8988T (cell line): ENCODE results near the gene CEACAM4.

Experiments used
- DNase-seq: peaks from one replicate; pipeline ENCODE4 v3.0.0; 2011

The CEACAM4 gene

DNA sequence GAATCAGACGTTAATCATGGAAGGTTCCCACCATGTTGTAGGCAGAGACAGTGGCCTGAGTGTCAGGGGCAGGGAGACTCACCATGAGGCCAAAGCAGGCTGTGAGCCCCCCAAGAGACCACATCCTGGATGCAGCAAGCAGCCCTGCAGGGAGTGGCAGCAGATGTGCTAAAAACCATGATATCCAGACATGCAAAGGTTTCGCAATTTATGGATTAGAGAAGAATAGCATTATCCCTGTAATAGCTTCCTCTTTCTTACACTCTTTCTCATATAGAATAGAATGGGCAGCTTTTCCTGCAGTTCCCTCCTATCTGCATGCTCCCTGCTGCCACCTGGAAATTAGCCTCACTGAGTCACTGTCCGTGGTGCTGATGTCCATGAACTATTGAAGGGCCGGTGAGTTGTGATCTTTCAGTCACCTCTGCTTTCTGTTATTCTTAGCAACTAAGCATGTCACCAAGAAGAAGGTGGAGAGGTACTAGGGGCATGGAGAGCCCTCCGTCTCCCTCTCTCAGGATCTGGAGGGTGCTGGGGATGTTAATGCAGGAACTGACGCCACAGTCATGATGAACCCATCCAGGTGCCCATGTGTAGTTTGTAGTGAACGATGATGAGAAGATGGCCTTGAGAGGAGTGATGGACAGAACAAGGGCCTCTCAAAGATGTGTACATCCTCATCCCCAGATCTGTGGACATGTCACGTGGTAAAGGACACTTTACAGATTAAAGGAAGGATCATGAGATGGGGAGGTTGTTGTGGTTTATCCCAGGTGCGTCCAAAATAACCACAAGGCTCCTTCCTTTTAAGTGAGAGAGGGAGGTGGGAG is 9.9 kb downstream of the CEACAM4 start:
- no peak for DNase-seq

GRCh38 chr19:41615207-41615606 is 11.7 kb downstream of the CEACAM4 start:
- DNase-seq: no peak

DNA sequence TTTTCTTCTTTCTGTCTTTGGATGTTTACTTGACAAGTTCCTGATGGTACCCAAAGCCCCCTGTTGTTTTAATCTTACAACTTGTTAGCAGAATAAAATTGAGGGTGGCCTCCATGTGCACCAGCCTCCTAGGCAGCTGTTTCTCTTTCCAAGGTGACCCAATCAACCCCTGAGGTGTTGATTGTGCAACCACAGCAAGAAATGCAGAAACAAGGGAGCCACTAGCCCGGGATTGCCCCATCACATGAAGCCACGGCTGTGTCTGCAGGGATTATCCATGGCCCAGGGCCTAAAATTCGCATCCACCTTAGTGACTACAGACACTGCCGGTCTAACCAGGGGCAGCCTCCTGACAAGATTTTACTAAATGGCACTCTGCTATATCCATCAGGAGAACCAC is 14.4 kb downstream of the CEACAM4 start:
- DNase-seq: no peak

GRCh38 chr19:41610789-41611188 is 16.1 kb downstream of the CEACAM4 start:
- DNase-seq: no peak

GRCh38 chr19:41607668-41608067 is 19.2 kb downstream of the CEACAM4 start:
- DNase-seq: no peak

DNA sequence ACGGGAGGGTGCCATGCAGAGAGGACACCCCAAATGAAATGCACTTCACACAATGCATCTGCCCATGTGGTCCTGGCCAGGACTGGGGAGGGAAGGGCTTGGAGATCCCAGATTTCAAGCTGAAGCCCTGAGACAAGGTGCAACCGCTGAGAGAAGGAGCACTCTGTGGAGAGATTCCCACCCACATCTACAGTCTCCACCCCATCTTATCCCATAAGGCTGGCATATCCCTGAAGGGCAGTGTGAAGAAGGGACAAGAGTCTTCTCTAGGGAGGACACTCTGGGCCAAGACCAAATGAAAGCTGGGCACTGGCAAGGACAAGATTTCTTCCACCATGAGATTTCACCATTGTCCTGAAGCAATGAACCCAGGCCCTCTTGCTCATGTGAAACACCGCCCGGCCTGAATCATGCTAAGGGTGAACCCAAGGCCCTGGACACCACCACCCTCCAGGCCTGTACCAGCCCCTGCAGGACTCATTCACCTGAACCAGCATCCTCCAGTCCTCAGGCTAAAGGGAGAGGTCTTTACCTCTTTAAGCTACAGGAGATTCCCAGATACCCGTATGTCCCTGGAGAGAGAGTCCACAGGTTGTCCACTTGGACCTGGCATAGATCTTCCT is 20.5 kb downstream of the CEACAM4 start:
- DNase-seq: no peak

DNA sequence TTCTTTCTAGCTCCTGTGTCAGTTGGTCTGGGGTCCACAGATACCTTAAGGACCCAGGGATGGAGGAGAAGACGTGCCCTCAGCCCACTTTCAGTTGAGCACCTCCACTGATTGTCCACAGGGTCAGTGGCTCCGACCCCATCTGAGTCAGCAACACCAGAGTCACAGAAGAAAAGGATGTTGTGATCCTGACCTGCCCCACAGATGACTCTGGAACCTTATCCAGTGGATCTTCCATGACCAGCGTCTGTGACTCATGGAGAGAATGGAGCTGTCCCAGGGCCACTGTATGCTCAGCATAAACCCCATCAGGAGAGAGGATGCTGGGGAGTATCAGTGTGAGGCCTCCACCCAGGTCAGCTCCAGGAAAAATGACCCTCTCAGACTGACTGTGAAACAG is 22.0 kb downstream of the CEACAM4 start:
- no peak for DNase-seq

DNA sequence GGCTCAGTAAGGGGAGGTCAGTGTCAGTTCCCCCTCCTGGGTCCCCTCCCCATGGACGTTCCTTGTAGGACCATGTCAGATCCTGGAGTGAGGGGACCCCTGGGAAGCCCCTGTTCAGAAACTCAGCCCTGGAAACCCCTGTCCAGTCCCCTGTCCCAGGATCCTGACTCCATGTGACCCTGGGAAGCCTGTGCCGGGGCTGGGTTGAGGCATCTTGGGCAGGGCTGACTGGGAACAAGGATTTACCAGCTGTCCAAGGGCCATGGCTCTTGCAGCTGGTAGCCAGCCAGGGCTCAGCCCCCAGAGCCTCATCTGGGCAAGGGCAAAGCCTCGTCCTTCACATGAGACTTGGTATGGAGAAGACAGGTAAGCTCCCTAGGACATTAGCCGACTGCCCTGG is 25.1 kb downstream of the CEACAM4 start:
- DNase-seq: no peak

- DNase-seq: no peak
These were observed 27.5 kb downstream of the CEACAM4 start for GRCh38 chr19:41599175-41599966.

DNA sequence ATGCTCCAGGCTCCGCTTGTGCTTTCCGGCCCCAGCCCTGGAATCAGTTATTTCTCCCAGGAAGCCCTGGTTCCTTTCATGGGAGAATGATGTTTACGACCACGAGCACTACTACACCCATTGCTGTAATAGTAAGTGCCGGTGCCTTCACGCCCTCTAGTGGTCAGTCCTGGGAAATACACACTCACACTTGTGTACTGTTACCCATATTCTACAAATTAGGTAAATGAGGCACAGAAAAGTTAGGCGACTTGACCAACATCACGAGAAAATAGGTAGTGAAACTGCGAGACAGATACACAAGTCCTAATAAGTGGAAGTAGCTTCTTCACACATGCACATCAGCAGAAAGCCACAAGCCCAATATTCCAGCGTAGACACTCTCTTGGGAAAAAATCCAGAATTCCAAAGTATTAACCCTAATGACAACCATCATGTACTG is 29.3 kb downstream of the CEACAM4 start:
- DNase-seq: peak; percentile 50

- DNase-seq: no peak
These were observed 31.0 kb downstream of the CEACAM4 start for GRCh38 chr19:41595890-41596280.

- peak; percentile 16 for DNase-seq
These were observed 31.5 kb downstream of the CEACAM4 start for GRCh38 chr19:41595258-41595889.

- DNase-seq: no peak
These were observed 34.8 kb downstream of the CEACAM4 start for GRCh38 chr19:41591951-41592562.

DNA sequence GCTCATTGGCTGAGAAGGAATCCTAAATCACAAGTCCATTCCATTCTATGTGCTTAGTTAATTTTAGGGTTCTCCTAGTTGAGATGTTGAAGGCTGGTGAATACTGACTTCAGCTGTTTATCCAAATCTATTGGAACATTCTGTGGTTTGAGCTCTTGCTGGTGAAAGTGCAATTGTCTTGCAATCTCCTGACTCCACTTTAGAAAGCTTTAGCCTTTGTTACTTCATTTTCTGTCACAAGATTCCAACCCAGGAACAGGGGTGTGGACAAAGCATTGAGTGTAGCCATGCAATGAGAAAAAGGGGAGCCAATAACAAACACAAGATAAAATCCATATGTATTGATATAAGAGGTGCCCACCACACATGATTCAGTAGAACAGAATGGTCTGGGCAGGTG is 35.9 kb downstream of the CEACAM4 start:
- DNase-seq: no peak

GRCh38 chr19:41589371-41589770 is 37.5 kb downstream of the CEACAM4 start:
- DNase-seq: no peak

GRCh38 chr19:41588497-41589209 is 38.2 kb downstream of the CEACAM4 start:
- no peak for DNase-seq

GRCh38 chr19:41587838-41588210 is 39.0 kb downstream of the CEACAM4 start:
- no peak for DNase-seq

- no peak for DNase-seq
These were observed 39.6 kb downstream of the CEACAM4 start for GRCh38 chr19:41587101-41587837.

DNA sequence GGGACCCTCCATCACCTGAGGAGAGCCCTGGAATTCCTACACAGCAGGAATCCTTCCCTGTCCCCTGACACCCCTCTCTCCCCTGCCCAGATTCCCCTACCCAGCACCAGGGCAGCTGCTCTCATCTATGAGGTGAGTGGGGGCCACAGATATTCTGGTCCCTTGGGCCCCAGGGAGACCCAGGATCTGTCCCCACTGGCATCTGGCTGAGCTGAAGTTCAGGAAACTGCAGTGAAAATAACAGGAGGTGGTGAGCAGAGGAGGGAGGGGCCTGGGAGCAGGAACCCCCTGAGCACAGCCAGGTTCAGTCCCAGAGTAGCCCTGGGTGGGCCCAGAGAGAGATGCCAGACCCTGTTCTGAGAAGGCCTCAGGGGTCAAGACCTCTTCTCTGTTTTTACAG is 40.8 kb downstream of the CEACAM4 start:
- DNase-seq: no peak

DNA sequence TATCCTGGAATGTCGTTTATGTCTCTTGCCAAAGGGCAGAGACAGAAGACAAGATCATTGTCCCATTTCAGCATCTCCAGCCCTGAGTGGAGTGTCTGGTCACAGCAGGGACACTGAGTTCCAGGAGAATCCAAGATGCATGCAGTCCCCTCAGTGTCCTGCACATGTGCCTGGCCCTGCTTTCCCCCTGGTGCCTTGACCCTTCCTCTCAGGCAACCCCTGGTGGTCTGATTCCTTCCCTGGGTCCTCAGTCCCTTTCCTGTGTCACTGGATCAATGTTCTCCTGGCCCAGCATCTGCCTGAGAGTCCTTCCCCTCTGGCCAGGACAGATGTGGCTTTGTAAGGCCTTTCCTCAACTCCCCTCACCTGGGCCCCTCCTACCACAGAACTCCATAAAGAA is 41.9 kb downstream of the CEACAM4 start:
- DNase-seq: no peak

- no peak for DNase-seq
These were observed 42.5 kb downstream of the CEACAM4 start for GRCh38 chr19:41584260-41584810.
